Activated CD4-positive, alpha-beta memory T cell treated with anti-CD3 and anti-CD28 coated beads, Interleukin-2, amount 10 ng/mL, durations not matched to agents 7 days and 5 days (primary cell): ENCODE data around the gene RSU1. TPM values are rescaled to one million over a fixed set of nuclear protein-coding genes. Genes with fewer than 3 reads are reported as not detected.

Experiments used
- CTCF ChIA-PET: fragments of 350-600 bp; sonication (Branson Sonifier 250); formaldehyde crosslinking; loops from one replicate; lab custom pipeline; 2021; ENCODE audit warnings: antibody characterized with exemption, inconsistent platforms; lab: Charles Lee
- POLR2A ChIA-PET: fragments of 350-600 bp; sonication (Branson Sonifier 250); formaldehyde crosslinking; loops from one replicate; lab custom pipeline; 2021; ENCODE audit warnings: antibody characterized with exemption; lab: Charles Lee
- DNase-seq: peaks from one replicate; pipeline ENCODE4 v3.0.0-alpha.2; 2020
- H3K27ac Mint-ChIP-seq: one replicate; pipeline ENCODE4 v1.8.0; 2021; ENCODE audit warnings: mild to moderate bottlenecking, mixed read lengths
- H3K27me3 Mint-ChIP-seq: one replicate; pipeline ENCODE4 v1.8.0; 2021; ENCODE audit warnings: mixed read lengths
- H3K36me3 Mint-ChIP-seq: one replicate; pipeline ENCODE4 v1.8.0; 2021; ENCODE audit warnings: low read depth, mixed read lengths
- H3K4me1 Mint-ChIP-seq: one replicate; pipeline ENCODE4 v1.8.0; 2021; ENCODE audit warnings: mixed read lengths
- H3K4me3 Mint-ChIP-seq: one replicate; pipeline ENCODE4 v1.8.0; 2021; ENCODE audit warnings: mild to moderate bottlenecking, mixed read lengths
- H3K9me3 Mint-ChIP-seq: one replicate; pipeline ENCODE4 v1.8.0; 2021; ENCODE audit warnings: mixed read lengths
- total RNA-seq, 2 experiments: library from RNA; stranded (reverse); gene quantifications; one replicate each; pipeline ENCODE4 v1.2.3, GENCODE V29; 2021

The RSU1 gene
- total RNA-seq, 2 experiments from 2014 or later, result 74.3 to 74.9 TPM

GRCh38 chr10:16679511-16679910, 137.7 kb downstream of the RSU1 start:
- ChIA-PET POLR2A (no interaction called here), CTCF (no interaction called here)

GRCh38 chr10:16675334-16675733, 141.9 kb downstream of the RSU1 start:
- Mint-ChIP-seq H3K4me3 (no peak overlapping the region), H3K27ac (no peak overlapping the region), H3K4me1 (no peaks in the 10 kb centered on the region), H3K36me3 (peaks cover 22% of the 10 kb centered on the region), H3K9me3 (peaks cover 7% of the 10 kb centered on the region), H3K27me3 (no peaks in the 10 kb centered on the region)
- CTCF ChIA-PET, result no interaction called here
- POLR2A ChIA-PET, result no interaction called here
- DNase-seq, result no peak

More at GRCh38 chr10:16679511-16679910, 137.7 kb downstream of the RSU1 start:
- peaks cover 7% of the 10 kb centered on the region for H3K9me3 Mint-ChIP-seq
- no peak overlapping the region for H3K4me3 Mint-ChIP-seq
- H3K4me1 Mint-ChIP-seq, result no peaks in the 10 kb centered on the region
- H3K27me3 Mint-ChIP-seq, result no peaks in the 10 kb centered on the region
- H3K27ac Mint-ChIP-seq, result no peak overlapping the region
- peaks cover 21% of the 10 kb centered on the region for H3K36me3 Mint-ChIP-seq
- no peak for DNase-seq

- DNase-seq, result no peak
- Mint-ChIP-seq H3K4me3 (no peak overlapping the region), H3K4me1 (no peaks in the 10 kb centered on the region), H3K9me3 (peaks cover 7% of the 10 kb centered on the region), H3K27me3 (no peaks in the 10 kb centered on the region), H3K27ac (no peak overlapping the region), H3K36me3 (peaks cover 20% of the 10 kb centered on the region)
- ChIA-PET POLR2A (no interaction called here), CTCF (no interaction called here)
These were observed 143.0 kb downstream of the RSU1 start for GRCh38 chr10:16674147-16674703.

- Mint-ChIP-seq H3K27me3 (no peaks in the 10 kb centered on the region), H3K4me3 (no peak overlapping the region), H3K27ac (no peak overlapping the region), H3K4me1 (no peaks in the 10 kb centered on the region), H3K36me3 (peaks cover 17% of the 10 kb centered on the region), H3K9me3 (peaks cover 7% of the 10 kb centered on the region)
- no peak for DNase-seq
- POLR2A ChIA-PET, result no interaction called here
- CTCF ChIA-PET, result no interaction called here
These were observed 143.8 kb downstream of the RSU1 start for GRCh38 chr10:16673443-16673842.

- Mint-ChIP-seq H3K4me1 (no peaks in the 10 kb centered on the region), H3K27me3 (no peaks in the 10 kb centered on the region), H3K27ac (no peak overlapping the region), H3K9me3 (no peaks in the 10 kb centered on the region), H3K36me3 (no peaks in the 10 kb centered on the region), H3K4me3 (no peak overlapping the region)
- POLR2A ChIA-PET, result no interaction called here
- DNase-seq, result no peak
- CTCF ChIA-PET, result no interaction called here
These were observed 153.8 kb downstream of the RSU1 start for GRCh38 chr10:16663444-16663843.

- Mint-ChIP-seq H3K4me1 (no peaks in the 10 kb centered on the region), H3K4me3 (no peak overlapping the region), H3K27ac (no peak overlapping the region), H3K27me3 (no peaks in the 10 kb centered on the region), H3K9me3 (no peaks in the 10 kb centered on the region), H3K36me3 (no peaks in the 10 kb centered on the region)
- CTCF ChIA-PET, result no interaction called here
- POLR2A ChIA-PET, result no interaction called here
- no peak for DNase-seq
These were observed 154.3 kb downstream of the RSU1 start for GRCh38 chr10:16662923-16663322.

- H3K4me1 Mint-ChIP-seq, result peaks cover 10% of the 10 kb centered on the region
- H3K36me3 Mint-ChIP-seq, result no peaks in the 10 kb centered on the region
- ChIA-PET POLR2A (no interaction called here), CTCF (no interaction called here)
- no peak for DNase-seq
- no peak overlapping the region for H3K27ac Mint-ChIP-seq
- H3K9me3 Mint-ChIP-seq, result no peaks in the 10 kb centered on the region
- no peaks in the 10 kb centered on the region for H3K27me3 Mint-ChIP-seq
- H3K4me3 Mint-ChIP-seq, result no peak overlapping the region
These were observed 160.3 kb downstream of the RSU1 start for GRCh38 chr10:16656895-16657294.

- H3K4me3 Mint-ChIP-seq, result no peak overlapping the region
- CTCF ChIA-PET, result no interaction called here
- POLR2A ChIA-PET, result no interaction called here
- H3K27ac Mint-ChIP-seq, result no peak overlapping the region
- H3K36me3 Mint-ChIP-seq, result no peaks in the 10 kb centered on the region
- H3K27me3 Mint-ChIP-seq, result no peaks in the 10 kb centered on the region
- peaks cover 10% of the 10 kb centered on the region for H3K4me1 Mint-ChIP-seq
- DNase-seq, result no peak
- H3K9me3 Mint-ChIP-seq, result no peaks in the 10 kb centered on the region
These were observed 164.0 kb downstream of the RSU1 start for GRCh38 chr10:16653224-16653623.

- H3K27me3 Mint-ChIP-seq, result no peaks in the 10 kb centered on the region
- H3K27ac Mint-ChIP-seq, result no peak overlapping the region
- H3K36me3 Mint-ChIP-seq, result no peaks in the 10 kb centered on the region
- no peaks in the 10 kb centered on the region for H3K9me3 Mint-ChIP-seq
- ChIA-PET POLR2A (no interaction called here), CTCF (interaction anchor here (0.7 kb wide), 1 partner anchor 826 kb away, joined by 3 read pairs; no protein-coding TSS in a partner anchor)
- DNase-seq, result no peak
- no peak overlapping the region for H3K4me3 Mint-ChIP-seq
- H3K4me1 Mint-ChIP-seq, result peaks cover 13% of the 10 kb centered on the region
These were observed 165.1 kb downstream of the RSU1 start for GRCh38 chr10:16652154-16652553.

- no peaks in the 10 kb centered on the region for H3K9me3 Mint-ChIP-seq
- H3K27me3 Mint-ChIP-seq, result no peaks in the 10 kb centered on the region
- peaks cover 21% of the 10 kb centered on the region for H3K4me1 Mint-ChIP-seq
- no peaks in the 10 kb centered on the region for H3K36me3 Mint-ChIP-seq
- H3K4me3 Mint-ChIP-seq, result no peak overlapping the region
- ChIA-PET CTCF (no interaction called here), POLR2A (no interaction called here)
- H3K27ac Mint-ChIP-seq, result no peak overlapping the region
- no peak for DNase-seq
These were observed 167.5 kb downstream of the RSU1 start for GRCh38 chr10:16649757-16650156.

GRCh38 chr10:16648366-16648765, 168.9 kb downstream of the RSU1 start:
- Mint-ChIP-seq H3K9me3 (no peaks in the 10 kb centered on the region), H3K4me1 (peaks cover 23% of the 10 kb centered on the region), H3K27me3 (no peaks in the 10 kb centered on the region), H3K36me3 (no peaks in the 10 kb centered on the region), H3K27ac (no peak overlapping the region), H3K4me3 (no peak overlapping the region)
- POLR2A ChIA-PET, result no interaction called here
- DNase-seq, result no peak
- CTCF ChIA-PET, result no interaction called here

GRCh38 chr10:16646181-16647059, 170.8 kb downstream of the RSU1 start:
- Mint-ChIP-seq H3K4me1 (peaks cover 17% of the 10 kb centered on the region), H3K4me3 (no peak overlapping the region), H3K27ac (no peak overlapping the region), H3K27me3 (no peaks in the 10 kb centered on the region), H3K36me3 (no peaks in the 10 kb centered on the region), H3K9me3 (no peaks in the 10 kb centered on the region)
- DNase-seq, result peak; percentile 18
- CTCF ChIA-PET, result no interaction called here
- POLR2A ChIA-PET, result no interaction called here

GRCh38 chr10:16644146-16644545, 173.1 kb downstream of the RSU1 start:
- POLR2A ChIA-PET, result no interaction called here
- Mint-ChIP-seq H3K4me3 (no peak overlapping the region), H3K27ac (no peak overlapping the region), H3K4me1 (peaks cover 17% of the 10 kb centered on the region), H3K27me3 (no peaks in the 10 kb centered on the region), H3K36me3 (no peaks in the 10 kb centered on the region), H3K9me3 (no peaks in the 10 kb centered on the region)
- no peak for DNase-seq
- CTCF ChIA-PET, result no interaction called here

- H3K27ac Mint-ChIP-seq, result no peak overlapping the region
- H3K4me1 Mint-ChIP-seq, result peaks cover 17% of the 10 kb centered on the region
- H3K36me3 Mint-ChIP-seq, result no peaks in the 10 kb centered on the region
- CTCF ChIA-PET, result no interaction called here
- POLR2A ChIA-PET, result no interaction called here
- H3K4me3 Mint-ChIP-seq, result no peak overlapping the region
- no peaks in the 10 kb centered on the region for H3K27me3 Mint-ChIP-seq
- no peak for DNase-seq
- H3K9me3 Mint-ChIP-seq, result no peaks in the 10 kb centered on the region
These were observed 173.7 kb downstream of the RSU1 start for GRCh38 chr10:16643502-16643901.
